B cell (primary cell): ENCODE results near the gene KIAA1328. TPM values are rescaled to one million over a fixed set of nuclear protein-coding genes. Genes with fewer than 3 reads are reported as not detected.
"Not testable (repeated sequence)": the region's sequence is repeated elsewhere in the genome, so short reads cannot be mapped to it uniquely, and the experiment has no call there.

Source experiments
- ATAC-seq: fragments of 200-7000 bp; cut with Tn5 transposase; one replicate; pipeline ENCODE4 v1.10.0; 2021; ENCODE audit warnings: low read depth, mild to moderate bottlenecking, moderate number of reproducible peaks, moderate library complexity
- CTCF ChIA-PET: fragments of 350-600 bp; sonication (Branson Sonifier 250); formaldehyde crosslinking; loops from one replicate; lab custom pipeline; 2021; ENCODE audit warnings: antibody characterized with exemption, inconsistent platforms; lab: Charles Lee
- POLR2A ChIA-PET: fragments of 350-600 bp; sonication (Branson Sonifier 250); formaldehyde crosslinking; loops from one replicate; lab custom pipeline; 2021; ENCODE audit warnings: antibody characterized with exemption; lab: Charles Lee
- DNase-seq: peaks from one replicate; pipeline ENCODE4 v3.0.0; 2013
- H2AFZ ChIP-seq: 2 replicates; pipeline ENCODE4 v1.6.1; 2012; ENCODE audit warnings: mild to moderate bottlenecking, low read depth, low read length; ENCODE audit not compliant: insufficient read depth, poor library complexity, severe bottlenecking
- H3K27ac ChIP-seq, 2 donors: 1 replicate in 1 of 2; 2 replicates in 1 of 2; pipeline ENCODE4 v1.5.1; 2012 to 2013; ENCODE audit warnings: low read length in 2 of 2, mild to moderate bottlenecking in 2 of 2, moderate library complexity in 1 of 2
- H3K27me3 ChIP-seq, 4 experiments: fragments of 200-600 bp in 1 of 4; sonication (generic) in 1 of 4; replicated peaks in 1 of 4; 1 replicate in 2 of 4; 2 replicates in 2 of 4; pipeline versions ENCODE4 v1.6.1 to v1.7.0; 2013 to 2016; ENCODE audit warnings: low read length in 3 of 4, mild to moderate bottlenecking in 2 of 4, mixed read lengths in 1 of 4, moderate library complexity in 1 of 4; ENCODE audit not compliant: insufficient read depth in 4 of 4, control insufficient read depth in 3 of 4; ENCODE audit errors: control extremely low read depth in 1 of 4
- H3K36me3 ChIP-seq, 2 experiments: replicated peaks in 1 of 2; 1 replicate in 1 of 2; 2 replicates in 1 of 2; pipeline versions ENCODE4 v1.6.1 to v1.7.1; 2013; ENCODE audit warnings: low read length in 1 of 2; ENCODE audit not compliant: insufficient read depth in 2 of 2, control insufficient read depth in 1 of 2; ENCODE audit errors: control extremely low read depth in 1 of 2, extremely low read depth in 1 of 2
- H3K4me1 ChIP-seq, 2 donors: fragments of 200-600 bp in 1 of 2; sonication (generic) in 1 of 2; 1 replicate in 1 of 2; 2 replicates in 1 of 2; pipeline versions ENCODE4 v1.5.1 to v1.6.1; 2013 to 2017; ENCODE audit warnings: low read length in 2 of 2; ENCODE audit not compliant: control insufficient read depth in 2 of 2, insufficient read depth in 2 of 2
- H3K4me2 ChIP-seq: replicated peaks from 2 replicates; pipeline ENCODE3; 2012; ENCODE audit warnings: mild to moderate bottlenecking, low read depth, low read length; ENCODE audit not compliant: poor library complexity, severe bottlenecking
- H3K4me3 ChIP-seq, 5 experiments: fragments of 200-600 bp in 1 of 5; sonication (generic) in 1 of 5; 1 replicate in 3 of 5; 2 replicates in 2 of 5; pipeline versions ENCODE4 v1.5.1 to v1.7.0; 2011 to 2016; ENCODE audit warnings: low read length in 4 of 5, mild to moderate bottlenecking in 4 of 5, low read depth in 2 of 5, control low read depth in 1 of 5, moderate library complexity in 1 of 5; ENCODE audit not compliant: insufficient read depth in 1 of 5; ENCODE audit errors: control extremely low read depth in 1 of 5, extremely low read depth in 1 of 5
- H3K79me2 ChIP-seq: fragments of 200-600 bp; sonication (generic); one replicate; pipeline ENCODE4 v1.6.0; 2016; ENCODE audit warnings: low read length; ENCODE audit not compliant: control insufficient read depth, insufficient read depth
- H3K9ac ChIP-seq: fragments of 200-600 bp; sonication (generic); 2 replicates; pipeline ENCODE4 v1.6.1; 2017; ENCODE audit warnings: mild to moderate bottlenecking, low read length, moderate library complexity
- H3K9me3 ChIP-seq, 3 donors: one replicate each; pipeline versions ENCODE4 v1.6.1 to v1.7.1; 2013; ENCODE audit warnings: low read length in 2 of 3; ENCODE audit not compliant: control insufficient read depth in 2 of 3, insufficient read depth in 1 of 3; ENCODE audit errors: control extremely low read depth in 1 of 3
- H4K20me1 ChIP-seq: 2 replicates; pipeline ENCODE4 v1.6.0; 2012; ENCODE audit warnings: mild to moderate bottlenecking, low read length; ENCODE audit not compliant: insufficient read depth, control insufficient read depth, poor library complexity, severe bottlenecking
- H3K27ac Mint-ChIP-seq: one replicate; pipeline ENCODE4 v1.8.0; 2021; ENCODE audit warnings: mixed read lengths
- H3K27me3 Mint-ChIP-seq: one replicate; pipeline ENCODE4 v1.8.0; 2021; ENCODE audit warnings: mixed read lengths
- H3K4me1 Mint-ChIP-seq: one replicate; pipeline ENCODE4 v1.8.0; 2021; ENCODE audit warnings: mixed read lengths
- H3K4me3 Mint-ChIP-seq: one replicate; pipeline ENCODE4 v1.8.0; 2021; ENCODE audit warnings: mixed read lengths
- H3K9me3 Mint-ChIP-seq: one replicate; pipeline ENCODE4 v1.8.0; 2022; ENCODE audit warnings: mixed read lengths; ENCODE audit not compliant: insufficient read depth
- EZH2 ChIP-seq: IDR thresholded peaks from 2 replicates; pipeline ENCODE4 v1.6.1; 2012; ENCODE audit warnings: borderline replicate concordance, low read depth, mild to moderate bottlenecking, moderate library complexity, low read length; ENCODE audit not compliant: insufficient read depth, poor library complexity, severe bottlenecking
- WGBS: methylation state at CpG from one replicate; pipeline ENCODE4 v1.1.5; 2013; ENCODE audit warnings: missing lambda C conversion rate; ENCODE audit not compliant: insufficient coverage; 5-methylcytosine and 5-hydroxymethylcytosine counted together
- intact Hi-C: fragments of 100-400 bp; cut with micrococcal nuclease; formaldehyde crosslinking; loops from one replicate; pipeline ENCODE4 v1.10.0; 2022
- polyA plus RNA-seq: library from polyadenylated mRNA; depleted of rRNA; stranded (reverse); fragments of >200 nt; gene quantifications from 2 replicates; pipeline ENCODE4 v1.2.3, GENCODE V29; 2012
- total RNA-seq, 2 donors: library from RNA; stranded (reverse); fragments of 120-200 nt in 1 of 2; gene quantifications; 1 replicate in 1 of 2; 2 replicates in 1 of 2; pipeline versions ENCODE4 v1.2.3 to v1.2.4, GENCODE V29; 2013 to 2022
- TF ChIP-seq, protein P1 (sequence below): fragments of 200-600 bp; IDR thresholded peaks from one replicate; pipeline ENCODE4 v1.8.0; 2022; ENCODE audit warnings: antibody characterized with exemption, mild to moderate bottlenecking

The KIAA1328 gene
- total and polyA plus RNA-seq, 2 donors (not counting 1 experiment from before 2014, with no cell fraction given): 9.1 to 22.1 TPM

DNA sequence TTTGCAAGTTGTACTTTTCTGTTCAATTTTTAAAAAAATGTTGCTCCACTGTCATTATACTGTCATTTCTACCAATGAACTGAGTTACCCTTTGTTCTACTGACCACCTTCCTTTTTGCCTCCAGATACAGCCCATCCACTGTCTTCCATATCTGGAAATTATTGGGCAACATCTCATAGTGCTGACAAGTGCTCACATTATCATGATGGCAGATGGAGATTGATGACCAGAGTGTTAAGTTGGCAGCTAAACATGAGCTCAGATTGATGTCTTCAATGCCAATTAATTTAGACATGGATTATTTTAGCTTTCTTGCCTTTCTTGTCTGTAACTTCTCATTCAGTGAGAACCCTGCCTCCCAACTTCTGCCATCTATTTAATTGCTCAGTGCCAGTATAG is 76.6 kb downstream of the KIAA1328 start:
- no peak overlapping the region for H3K27ac ChIP-seq
- no peaks in the 10 kb centered on the region for H3K79me2 ChIP-seq
- ChIA-PET POLR2A (no interaction called here), CTCF (no interaction called here)
- no peak for DNase-seq
- peaks cover 3% of the 10 kb centered on the region for H3K9me3 Mint-ChIP-seq
- no peak overlapping the region for H3K4me3 ChIP-seq
- no peak overlapping the region for H3K4me3 Mint-ChIP-seq
- H3K9ac ChIP-seq: no peak overlapping the region
- no peaks in the 10 kb centered on the region for H4K20me1 ChIP-seq
- TF ChIP-seq, protein P1, sequence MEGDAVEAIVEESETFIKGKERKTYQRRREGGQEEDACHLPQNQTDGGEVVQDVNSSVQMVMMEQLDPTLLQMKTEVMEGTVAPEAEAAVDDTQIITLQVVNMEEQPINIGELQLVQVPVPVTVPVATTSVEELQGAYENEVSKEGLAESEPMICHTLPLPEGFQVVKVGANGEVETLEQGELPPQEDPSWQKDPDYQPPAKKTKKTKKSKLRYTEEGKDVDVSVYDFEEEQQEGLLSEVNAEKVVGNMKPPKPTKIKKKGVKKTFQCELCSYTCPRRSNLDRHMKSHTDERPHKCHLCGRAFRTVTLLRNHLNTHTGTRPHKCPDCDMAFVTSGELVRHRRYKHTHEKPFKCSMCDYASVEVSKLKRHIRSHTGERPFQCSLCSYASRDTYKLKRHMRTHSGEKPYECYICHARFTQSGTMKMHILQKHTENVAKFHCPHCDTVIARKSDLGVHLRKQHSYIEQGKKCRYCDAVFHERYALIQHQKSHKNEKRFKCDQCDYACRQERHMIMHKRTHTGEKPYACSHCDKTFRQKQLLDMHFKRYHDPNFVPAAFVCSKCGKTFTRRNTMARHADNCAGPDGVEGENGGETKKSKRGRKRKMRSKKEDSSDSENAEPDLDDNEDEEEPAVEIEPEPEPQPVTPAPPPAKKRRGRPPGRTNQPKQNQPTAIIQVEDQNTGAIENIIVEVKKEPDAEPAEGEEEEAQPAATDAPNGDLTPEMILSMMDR: no peak
- TF ChIP-seq EZH2: no peak
- no peaks in the 10 kb centered on the region for H3K27me3 ChIP-seq
- H2AFZ ChIP-seq: no peak overlapping the region
- no peaks in the 10 kb centered on the region for H3K4me1 Mint-ChIP-seq
- no peak for ATAC-seq
- H3K36me3 ChIP-seq: no peaks in the 10 kb centered on the region
- H3K27ac Mint-ChIP-seq: no peak overlapping the region
- no peaks in the 10 kb centered on the region for H3K27me3 Mint-ChIP-seq
- H3K4me1 ChIP-seq: no peaks in the 10 kb centered on the region
- no peak overlapping the region for H3K4me2 ChIP-seq
- no peaks in the 10 kb centered on the region for H3K9me3 ChIP-seq
- intact Hi-C loops: no loop called here

DNA sequence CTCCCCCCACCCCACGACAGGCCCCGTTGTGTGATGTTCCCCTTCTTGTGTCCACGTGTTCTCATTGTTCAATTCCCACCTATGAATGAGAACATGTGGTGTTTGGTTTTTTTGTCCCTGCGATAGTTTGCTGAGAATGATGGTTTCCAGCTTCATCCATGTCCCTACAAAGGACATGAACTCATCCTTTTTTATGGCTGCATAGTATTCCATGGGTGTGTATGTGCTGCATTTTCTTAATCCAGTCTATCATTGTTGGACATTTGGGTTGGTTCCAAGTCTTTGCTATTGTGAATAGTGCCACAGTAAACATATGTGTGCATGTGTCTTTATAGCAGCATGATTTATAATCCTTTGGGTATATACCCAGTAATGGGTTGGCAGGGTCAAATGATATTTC is 80.4 kb downstream of the KIAA1328 start:
- H3K79me2 ChIP-seq, H3K27ac ChIP-seq, H3K9me3 Mint-ChIP-seq, H3K27ac Mint-ChIP-seq, H3K9me3 ChIP-seq, H3K36me3 ChIP-seq, H3K9ac ChIP-seq, H3K4me3 Mint-ChIP-seq, H3K27me3 Mint-ChIP-seq, H3K4me1 ChIP-seq, POLR2A ChIA-PET, H3K4me3 ChIP-seq, intact Hi-C loops, H4K20me1 ChIP-seq, ATAC-seq, H3K4me2 ChIP-seq, CTCF ChIA-PET, DNase-seq, H2AFZ ChIP-seq, H3K27me3 ChIP-seq: not testable (repeated sequence)
- WGBS: no CpG with 5 or more reads among the region's 4 CpGs
- H3K4me1 Mint-ChIP-seq: peaks cover 20% of the 10 kb centered on the region
